GM04504 (cell line): ENCODE data around the gene HDAC9.

ENCODE experiments used
- DNase-seq: peaks from one replicate; pipeline ENCODE4 v3.0.0-alpha.2; 2012; ENCODE audit warnings: low read depth

The HDAC9 gene

DNA sequence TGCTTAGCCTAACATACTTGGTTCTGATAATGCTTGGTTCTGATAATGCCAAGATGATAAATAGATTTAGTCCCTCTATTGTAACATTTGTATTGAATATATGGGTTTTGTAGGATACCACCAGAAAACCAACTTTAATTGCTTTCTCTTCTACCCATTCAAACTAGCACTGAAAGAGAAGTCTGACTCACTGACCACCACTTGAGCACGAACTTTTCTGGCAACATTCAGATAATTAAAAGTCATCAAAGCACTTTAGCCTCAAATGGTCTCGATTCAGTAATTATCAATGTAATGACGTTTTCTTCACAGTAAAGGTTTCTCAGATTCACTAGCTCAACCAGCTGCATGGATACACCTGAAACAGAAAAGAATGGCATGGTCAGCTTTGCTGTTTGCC lies 63.0 kb downstream of the HDAC9 start:
- no peak for DNase-seq

DNA sequence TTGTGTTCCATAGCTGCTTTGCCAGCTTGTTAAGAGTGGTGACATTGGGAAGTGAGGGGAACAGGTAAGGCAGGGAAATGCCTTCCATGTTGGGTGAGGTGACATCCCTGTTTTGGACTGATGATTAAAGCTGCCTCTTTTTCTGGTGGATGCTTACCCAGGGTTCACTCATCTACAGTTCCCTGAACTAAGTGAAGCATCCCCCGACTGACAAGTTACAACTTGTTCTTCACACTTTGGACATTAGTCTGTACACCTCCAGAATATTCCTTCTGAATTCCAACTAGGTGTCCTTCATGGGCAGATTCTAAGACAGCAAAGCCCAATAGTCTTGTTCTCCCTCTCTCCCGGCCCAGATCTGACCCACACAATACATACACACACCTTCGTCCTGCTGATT lies 63.4 kb downstream of the HDAC9 start:
- no peak for DNase-seq

DNA sequence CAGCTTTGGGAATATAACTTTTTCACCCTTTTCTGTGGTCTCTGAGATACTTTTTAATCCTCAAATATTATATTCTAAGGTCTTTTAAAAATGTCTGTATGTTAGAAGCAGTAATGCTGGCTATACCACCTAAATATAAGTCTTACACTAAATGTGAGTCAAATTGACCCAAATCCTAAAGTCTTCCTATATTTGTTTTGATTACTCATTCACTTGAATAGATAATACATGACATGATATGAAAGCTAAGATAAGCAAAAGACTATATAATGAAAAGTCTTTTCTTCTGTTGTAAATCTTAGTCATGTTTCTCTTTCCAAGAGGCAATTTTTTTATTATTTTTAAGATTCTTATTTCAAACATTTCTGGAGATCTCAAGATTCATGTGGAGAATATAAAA lies 64.2 kb downstream of the HDAC9 start:
- no peak for DNase-seq

DNA sequence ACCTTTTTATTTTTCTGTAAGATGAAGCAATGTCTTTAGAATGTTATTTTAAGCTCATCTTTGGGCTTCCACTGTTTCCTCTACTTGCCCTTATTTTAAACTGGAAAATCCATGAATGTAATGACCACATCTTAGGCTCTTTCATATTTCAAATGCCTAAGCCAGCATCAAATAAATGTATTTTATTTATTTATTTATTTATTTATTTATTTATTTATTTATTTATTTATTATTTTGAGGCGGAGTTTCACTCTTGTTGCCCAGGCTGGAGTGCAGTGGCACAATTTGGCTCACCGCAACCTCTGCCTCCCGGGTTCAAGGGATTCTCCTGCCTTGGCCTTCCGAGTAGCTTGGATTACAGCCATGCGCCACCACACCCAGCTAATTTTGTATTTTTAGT lies 69.2 kb downstream of the HDAC9 start:
- no peak for DNase-seq

DNA sequence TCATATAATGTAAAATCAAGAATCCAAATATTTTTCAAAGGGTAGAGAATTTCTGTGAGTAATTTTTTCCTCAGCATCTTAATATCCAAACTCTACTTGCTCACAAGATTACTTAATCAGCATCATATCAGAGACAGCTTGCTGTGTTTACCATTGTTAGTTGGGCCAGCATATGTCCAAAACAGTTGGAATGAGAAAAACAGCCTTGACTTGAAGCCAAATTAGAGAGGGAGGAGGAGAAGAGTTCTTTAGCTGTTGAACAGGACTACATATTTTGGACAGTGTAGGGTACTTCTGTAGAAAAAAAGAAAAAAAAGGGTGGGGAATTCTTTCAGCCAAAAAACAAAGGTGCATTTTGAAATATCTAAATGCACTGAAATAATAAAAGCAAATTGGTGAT lies 69.8 kb downstream of the HDAC9 start:
- no peak for DNase-seq

DNA sequence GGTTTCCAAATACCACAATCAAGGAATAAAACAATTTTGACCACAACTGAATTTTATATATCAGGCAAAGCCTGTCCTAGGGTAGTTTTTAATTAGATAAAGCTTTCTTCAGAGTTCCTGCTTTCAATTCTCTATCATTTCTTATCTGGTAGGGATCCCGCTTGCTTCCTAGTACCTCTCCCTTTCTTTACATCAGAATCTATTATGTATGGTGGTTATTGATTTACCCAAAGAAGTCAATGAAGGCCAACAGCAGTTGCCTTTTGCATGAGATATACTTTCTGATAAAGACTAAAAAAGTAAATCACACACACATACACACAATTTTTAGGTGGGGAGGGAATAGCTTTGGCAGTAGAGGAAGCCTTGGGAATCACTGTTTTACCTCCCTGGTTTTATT lies 70.7 kb downstream of the HDAC9 start:
- DNase-seq = no peak

DNA sequence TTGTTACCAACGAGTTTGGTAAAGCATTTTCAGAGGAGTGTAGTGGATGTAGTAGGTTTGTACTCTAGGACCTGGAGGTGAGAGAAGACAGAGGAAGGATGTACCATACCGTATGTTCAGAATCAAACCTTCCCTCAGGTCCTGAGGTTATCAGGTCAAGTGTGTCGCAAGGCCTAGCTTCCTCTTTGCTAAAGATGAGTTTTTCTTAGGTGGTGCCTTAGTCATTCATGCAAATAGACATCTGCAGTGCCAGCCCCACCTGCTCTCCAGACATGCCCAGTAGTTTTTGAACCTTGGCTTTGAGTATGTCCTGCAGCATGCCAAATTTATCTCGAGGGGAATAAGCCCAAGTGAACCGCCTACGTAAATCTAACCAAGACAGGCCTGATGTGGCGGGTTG lies 71.3 kb downstream of the HDAC9 start:
- no peak for DNase-seq

DNA sequence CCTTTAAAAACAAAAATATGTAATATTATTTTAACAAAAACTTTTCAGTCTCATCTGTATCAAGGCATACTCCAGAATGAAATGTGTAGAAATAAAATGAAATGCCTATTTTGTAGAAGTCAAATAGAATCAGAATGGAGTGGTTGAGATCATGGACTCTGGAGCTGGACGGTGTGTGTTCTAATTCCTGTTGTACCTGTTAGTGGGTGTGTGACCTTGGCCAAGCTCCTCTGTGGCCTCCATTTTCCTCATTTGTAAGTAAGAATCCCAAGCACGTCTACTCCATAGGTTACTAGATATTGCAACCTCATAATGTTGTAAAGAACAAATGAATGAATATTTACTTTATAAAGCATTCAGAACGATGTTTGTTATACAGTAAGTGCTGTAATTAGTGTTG lies 74.9 kb downstream of the HDAC9 start:
- DNase-seq = no peak

DNA sequence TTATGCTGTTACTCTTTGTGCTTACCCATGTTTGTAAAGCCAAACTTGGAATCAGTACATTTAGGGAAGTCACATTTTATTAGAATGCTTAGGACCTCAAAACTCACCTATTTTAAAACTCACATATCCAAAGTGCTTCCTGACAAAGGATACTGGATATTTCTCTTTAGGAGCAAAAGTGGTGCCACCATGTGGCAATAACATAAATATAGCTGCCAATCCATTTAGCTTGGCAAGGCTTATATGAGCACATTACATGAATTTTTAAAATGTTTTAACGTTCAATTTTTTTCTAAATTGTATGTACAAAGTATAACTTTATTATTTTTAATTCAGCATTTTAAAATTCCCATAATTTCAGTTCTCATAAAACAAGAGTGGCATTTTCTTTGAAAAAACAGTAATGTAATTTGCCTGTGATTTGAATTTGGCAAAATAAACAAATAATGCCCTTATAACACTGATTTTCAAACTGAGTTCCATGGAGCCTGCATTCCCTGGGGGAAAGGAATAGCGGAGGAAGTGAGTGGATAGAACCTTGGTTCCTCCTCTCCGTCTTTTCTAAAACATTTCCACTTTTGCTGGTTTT lies 75.4 kb downstream of the HDAC9 start:
- DNase-seq = no peak

DNA sequence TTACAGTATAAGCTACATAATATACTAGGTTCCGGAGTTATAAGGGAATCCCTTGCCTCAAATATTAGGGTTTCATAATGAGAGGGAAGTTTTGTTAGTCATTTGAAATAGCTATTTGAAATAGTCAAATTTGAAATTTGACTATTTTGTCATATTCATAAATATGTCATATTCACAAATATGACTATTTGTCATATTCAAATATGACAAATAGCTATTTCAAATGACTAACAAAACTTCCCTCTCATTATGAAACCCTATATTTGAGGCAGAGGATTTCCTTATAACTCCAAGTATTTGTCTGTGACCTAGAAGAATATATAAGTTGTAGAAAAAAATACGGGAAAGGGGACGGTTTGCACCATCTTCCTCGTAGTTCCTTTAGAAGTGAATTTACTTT lies 76.6 kb downstream of the HDAC9 start:
- DNase-seq = no peak

DNA sequence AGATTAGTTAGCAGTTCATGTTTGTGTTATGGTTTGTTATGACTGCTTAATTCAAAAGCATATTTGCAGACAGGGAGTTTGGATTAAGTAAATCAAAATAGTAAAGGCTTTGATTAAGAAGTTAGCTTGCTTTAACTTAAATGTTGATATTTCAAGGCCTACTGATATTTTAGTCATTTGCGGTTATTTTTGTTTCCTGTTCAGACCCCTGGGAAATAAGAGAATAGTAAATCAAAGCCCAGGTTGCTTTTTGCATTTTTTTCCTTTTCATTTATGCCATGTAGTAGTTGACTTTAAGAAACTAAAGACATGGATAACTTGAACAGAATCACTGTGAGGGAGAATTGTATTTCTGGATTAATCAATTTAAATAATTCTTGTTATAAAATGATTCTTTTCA lies 77.3 kb downstream of the HDAC9 start:
- no peak for DNase-seq

DNA sequence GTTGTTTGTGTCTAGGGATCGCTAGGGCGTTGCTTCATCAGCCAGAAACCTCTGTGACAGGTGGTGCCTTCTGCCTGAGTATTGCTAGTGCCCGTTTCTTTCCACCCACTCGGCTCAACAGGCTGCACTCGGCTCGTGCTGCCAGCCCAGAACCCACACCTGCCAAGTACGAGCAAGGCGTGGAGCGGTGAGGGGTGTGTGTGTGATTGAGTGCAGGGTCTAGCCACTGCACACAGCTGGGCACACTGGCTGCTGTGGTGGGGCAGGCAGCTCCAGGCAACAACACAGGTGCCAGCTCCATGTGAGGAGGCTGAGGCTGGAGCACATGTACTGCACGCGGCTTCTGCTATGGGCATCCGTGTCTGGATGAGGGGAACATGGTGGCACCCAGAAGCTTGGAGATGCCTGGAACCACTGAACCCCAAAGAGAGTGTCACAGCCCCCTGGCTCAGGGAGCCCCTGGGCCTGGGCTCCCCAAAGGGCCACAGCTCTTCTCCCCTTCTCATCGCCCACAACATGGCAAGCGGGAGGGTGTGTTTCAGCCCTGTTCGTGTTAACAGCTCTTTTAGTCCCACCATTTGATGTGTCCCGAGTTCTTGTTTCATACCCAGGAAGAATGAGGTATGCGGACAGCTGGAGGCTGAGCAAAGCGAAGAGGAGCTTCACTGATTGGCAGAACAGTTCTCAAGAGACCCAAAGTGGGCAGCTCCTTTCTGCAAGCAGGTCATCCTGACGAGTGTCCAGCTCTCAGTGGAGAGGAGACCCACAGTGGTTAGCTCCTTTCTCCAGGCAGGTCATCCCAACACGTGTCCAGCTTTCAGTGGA lies 78.1 kb downstream of the HDAC9 start:
- no peak for DNase-seq

DNA sequence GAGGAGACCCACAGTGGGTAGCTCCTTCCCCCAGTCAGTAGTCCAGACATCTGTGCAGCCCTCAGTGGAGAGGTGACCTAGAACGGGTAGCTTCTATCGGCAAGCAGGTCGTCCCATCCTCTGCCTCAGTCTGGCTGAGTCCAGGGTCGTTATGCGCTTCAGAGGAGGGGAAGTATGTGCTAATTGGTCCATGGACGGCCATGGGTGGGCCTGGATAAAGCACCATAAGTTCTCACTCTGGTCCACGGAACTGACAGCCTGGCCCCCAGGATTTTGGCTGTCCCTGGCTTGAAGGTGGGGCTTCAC lies 78.6 kb downstream of the HDAC9 start:
- no peak for DNase-seq

DNA sequence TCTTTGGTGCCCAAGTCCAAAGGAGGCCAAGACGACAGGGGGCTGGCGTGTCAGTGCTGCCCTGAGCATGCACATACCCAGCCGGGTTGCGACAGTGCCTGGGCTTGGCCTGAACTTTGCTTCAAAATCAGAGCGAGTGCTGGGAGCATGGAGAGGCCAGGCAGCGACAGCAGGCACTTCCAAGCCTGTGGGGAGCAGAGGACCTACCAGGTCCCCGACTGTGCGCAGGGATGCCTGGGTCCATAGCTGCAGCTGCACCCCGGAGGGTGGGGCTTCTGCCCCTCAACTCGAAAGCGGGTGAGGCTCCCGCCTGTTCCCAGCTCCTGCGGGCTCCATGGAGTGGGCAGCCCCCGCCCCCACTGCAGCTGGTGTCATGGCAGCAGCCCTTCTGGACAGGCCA lies 79.1 kb downstream of the HDAC9 start:
- no peak for DNase-seq

DNA sequence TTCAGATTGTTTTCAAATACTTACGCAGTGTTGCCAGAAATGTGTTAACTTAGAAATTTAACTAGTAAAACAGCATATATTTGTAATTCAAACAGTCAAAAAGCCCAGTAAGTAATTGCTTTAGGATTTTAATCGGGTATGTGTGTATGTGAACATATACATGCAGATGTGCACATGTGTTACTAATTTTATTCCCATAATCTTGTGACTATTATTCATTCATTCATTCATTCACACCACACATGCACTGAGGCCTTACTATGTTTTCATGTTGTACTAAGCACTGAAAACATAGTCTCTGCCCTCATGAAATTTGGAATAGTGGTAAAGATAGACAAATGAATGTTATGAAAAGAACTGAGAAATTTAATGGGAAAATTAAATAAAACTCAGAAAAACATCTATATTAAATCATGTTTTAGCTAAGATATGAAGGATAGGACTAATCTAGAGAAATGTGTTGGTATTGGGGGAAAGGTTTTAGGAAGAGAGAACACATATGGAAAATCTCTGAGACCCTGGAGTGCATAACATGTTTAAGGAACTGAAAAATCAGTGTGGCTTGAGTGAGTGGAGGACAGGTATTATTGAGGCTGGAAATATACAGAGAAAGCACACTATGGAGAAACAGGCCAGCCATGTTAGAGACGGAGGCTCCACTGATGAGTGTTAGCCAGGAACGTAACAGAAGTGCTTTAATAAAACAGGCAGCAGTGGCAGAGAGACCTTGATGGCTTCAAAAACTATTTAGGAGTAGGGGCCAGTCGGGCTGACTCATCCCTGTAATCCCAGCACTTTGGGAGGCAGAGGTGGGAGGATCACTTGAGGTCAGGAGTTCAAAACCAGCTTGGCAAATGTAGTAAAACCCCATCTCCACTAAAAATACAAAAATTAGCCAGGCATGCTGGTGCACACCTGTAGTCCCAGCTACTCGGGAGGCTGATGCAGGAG lies 80.3 kb downstream of the HDAC9 start:
- DNase-seq = no peak

DNA sequence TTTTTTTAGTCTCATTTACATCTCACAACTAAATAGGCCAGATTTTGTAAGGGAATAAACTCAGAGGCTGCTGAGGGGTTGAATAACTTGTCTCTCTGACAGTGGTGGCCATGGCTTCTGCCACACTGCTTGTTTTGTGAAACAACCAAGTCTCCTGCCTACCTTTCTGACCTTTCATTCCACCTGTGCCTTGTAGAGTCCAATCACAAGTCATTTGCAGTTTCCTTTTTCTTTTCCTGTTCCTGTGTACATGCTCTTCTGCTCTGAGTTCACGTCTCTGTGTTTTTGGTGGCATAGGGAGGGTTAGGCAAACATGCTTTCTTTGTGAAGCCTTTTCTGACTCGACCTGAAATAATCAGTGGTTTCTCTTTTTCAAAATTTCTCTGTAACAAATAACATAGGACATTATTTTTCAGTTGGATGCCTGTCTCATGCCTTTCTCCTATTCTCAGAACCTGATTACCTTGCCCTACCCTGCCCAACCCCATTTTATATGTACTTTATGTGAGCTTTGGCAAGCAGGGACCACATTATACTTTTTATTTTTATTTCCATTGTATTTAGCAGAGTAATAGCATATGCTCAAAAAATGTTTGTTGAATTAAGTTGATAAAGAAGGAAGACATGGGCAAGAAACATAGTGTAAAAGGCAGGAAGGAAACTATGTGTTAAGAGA lies 81.7 kb downstream of the HDAC9 start:
- DNase-seq = no peak

DNA sequence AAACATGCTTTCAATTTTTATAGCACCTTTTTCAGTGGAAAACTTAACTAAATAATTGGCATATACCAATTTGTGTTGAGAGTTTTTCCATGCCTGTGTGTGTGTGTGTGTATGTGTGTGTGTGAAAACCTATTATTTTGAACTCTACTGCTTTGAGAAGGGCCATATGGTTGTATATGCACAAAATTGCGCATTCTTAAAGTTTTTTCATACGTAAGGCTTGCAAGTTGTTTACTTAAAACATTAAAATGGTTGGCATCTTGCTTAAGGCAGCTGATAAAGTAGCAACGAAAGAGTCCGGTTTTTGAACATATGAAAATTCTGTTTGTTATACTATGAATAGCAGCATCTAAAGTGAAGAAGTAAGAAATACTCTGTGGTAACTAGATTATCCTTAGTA lies 84.1 kb downstream of the HDAC9 start:
- no peak for DNase-seq

DNA sequence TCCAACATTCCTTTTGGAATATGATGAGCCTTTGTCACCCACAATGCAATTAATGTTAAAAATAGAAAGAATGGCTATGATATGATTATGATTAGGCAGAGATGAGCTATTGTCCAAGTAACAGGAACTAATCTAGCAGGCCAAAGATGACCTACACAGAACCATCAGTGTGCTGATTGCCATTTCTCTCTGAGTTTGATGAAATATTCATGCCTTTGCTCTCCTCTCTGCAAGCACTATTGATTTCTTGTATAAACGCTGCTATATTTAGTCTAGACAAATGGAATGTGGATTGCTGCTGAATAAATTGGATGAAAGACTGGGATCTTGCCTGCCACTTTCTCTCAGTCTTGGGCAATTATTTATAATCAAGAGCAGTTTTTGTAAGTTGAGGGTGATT lies 85.4 kb downstream of the HDAC9 start:
- no peak for DNase-seq

DNA sequence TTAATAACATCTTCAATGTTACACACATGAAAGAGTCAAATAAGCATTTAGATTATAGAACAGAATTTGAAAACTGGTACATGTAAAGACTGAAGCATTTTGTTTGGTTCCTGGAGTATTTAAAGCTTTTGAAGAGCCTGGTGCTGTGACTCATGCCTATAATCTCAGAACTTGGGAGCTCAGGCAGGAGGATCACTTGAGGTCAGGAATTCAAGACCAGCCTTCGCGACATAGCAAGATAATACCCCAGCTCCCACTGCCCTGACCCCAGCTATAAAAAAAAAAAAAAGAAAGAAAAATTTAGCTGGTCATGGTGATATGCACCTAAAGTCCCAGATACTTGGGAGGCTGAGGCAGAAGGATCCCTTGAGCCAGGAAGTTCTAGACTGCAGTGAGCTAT lies 87.8 kb downstream of the HDAC9 start:
- no peak for DNase-seq

DNA sequence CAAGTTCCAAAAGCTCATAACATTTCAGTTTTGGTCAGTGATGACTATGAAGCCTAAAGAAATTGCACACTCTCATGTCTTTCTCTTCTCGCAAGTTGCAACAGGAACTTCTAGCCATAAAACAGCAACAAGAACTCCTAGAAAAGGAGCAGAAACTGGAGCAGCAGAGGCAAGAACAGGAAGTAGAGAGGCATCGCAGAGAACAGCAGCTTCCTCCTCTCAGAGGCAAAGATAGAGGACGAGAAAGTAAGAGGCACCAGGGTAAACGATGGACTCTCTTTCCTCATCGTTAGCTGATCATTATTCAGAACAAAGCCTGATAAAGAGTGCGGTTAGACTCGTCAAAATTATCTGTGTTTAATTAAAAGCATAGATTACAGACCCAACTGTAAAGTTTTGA lies 94.7 kb downstream of the HDAC9 start:
- DNase-seq = no peak

DNA sequence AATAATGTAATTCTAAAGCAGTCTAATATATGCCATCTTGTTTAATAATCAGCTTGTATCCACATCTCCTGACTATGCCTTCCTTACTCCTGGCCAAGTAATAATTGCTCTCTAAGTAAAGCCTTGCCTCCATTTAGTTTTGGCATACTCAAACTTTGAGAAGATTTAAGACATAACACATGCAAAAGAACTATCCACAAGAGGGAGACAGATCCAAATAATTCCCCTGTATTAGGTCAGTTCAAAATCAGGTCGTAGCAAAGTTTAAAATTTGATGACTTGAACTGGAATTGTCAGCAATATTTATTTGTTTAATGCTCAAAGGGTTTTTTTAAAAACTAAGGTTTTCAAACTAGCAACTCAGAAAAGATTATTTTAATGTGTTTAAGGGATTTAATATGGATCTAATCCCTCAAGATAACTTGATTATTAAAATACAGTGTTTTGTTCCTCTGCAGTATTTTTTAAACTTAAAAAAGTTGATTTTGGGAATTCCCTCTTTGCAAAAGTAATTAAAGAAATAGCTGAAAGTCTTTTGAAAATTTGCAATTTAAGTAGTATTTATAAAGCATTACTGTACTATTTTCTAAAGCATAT lies 95.3 kb downstream of the HDAC9 start:
- DNase-seq = peak; percentile 43

DNA sequence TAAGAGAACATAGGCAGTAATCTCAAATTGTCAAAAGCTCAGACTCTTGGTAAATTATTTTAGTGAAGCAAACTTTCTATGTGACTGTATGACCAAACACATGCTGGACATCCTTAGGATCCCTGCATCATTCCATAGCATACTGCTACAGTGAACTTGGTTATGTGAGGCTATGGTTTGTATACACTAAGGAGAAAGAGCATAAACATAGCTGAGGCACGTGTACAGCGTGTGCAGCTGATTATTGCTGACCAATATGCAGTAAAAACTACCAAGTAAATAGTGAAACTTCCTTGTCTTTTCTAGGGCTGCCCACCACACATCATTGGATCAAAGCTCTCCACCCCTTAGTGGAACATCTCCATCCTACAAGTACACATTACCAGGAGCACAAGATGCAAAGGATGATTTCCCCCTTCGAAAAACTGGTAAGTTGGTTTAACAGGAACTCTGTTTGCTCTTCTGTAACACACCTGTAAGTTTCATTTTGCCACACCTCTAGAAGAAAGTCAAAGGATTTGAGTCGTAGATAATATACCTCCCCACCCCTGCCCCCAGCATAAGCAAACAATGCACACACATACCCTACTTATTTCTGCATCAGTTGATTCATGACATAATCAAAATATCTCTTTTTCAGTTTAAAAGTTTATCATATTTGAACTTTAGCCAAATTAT lies 98.2 kb downstream of the HDAC9 start:
- no peak for DNase-seq
